Gastroesophageal sphincter (tissue), 3 donors: ENCODE data around the gene SKIDA1.

Experiments used
- CTCF ChIP-seq, 4 experiments: fragments of 200-600 bp in 2 of 4; fragments of 450-650 bp in 2 of 4; sonication (generic) in 1 of 4; IDR thresholded peaks; one replicate each; pipeline ENCODE4 v1.5.1; 2017 to 2019; ENCODE audit warnings: antibody characterized with exemption in 4 of 4, mild to moderate bottlenecking in 2 of 4, moderate library complexity in 2 of 4
- EP300 ChIP-seq: sonication (generic); formaldehyde crosslinking; IDR thresholded peaks from one replicate; pipeline ENCODE4 v1.6.1; 2017; ENCODE audit warnings: antibody characterized with exemption, mild to moderate bottlenecking
- POLR2A ChIP-seq, 2 donors: fragments of 450-650 bp; IDR thresholded peaks; one replicate each; pipeline ENCODE4 v1.6.1; 2017; ENCODE audit warnings: antibody characterized with exemption in 2 of 2, mild to moderate bottlenecking in 2 of 2, moderate library complexity in 1 of 2

GRCh38 chr10:21547246-21547645 is 21.8 kb upstream of the SKIDA1 start:
- TF ChIP-seq CTCF (IDR thresholded peaks at IDR 0.05) (no peak), EP300 (no peak), POLR2A (IDR thresholded peaks at IDR 0.05) (no peak)
